Vagina (tissue), 2 donors: ENCODE measurements around the gene UBE4B.

ENCODE experiments used
- POLR2A ChIP-seq, 2 donors: fragments of 450-650 bp; IDR thresholded peaks; one replicate each; pipeline ENCODE4 v1.6.1; 2017; ENCODE audit warnings: antibody characterized with exemption in 2 of 2, mild to moderate bottlenecking in 2 of 2, moderate library complexity in 2 of 2
- POLR2AphosphoS5 ChIP-seq, 2 donors: sonication (generic); formaldehyde crosslinking; IDR thresholded peaks; one replicate each; pipeline ENCODE4 v1.9.0; 2017; ENCODE audit warnings: antibody characterized with exemption in 2 of 2, mild to moderate bottlenecking in 2 of 2, low read depth in 1 of 2; ENCODE audit not compliant: insufficient read depth in 1 of 2

DNA sequence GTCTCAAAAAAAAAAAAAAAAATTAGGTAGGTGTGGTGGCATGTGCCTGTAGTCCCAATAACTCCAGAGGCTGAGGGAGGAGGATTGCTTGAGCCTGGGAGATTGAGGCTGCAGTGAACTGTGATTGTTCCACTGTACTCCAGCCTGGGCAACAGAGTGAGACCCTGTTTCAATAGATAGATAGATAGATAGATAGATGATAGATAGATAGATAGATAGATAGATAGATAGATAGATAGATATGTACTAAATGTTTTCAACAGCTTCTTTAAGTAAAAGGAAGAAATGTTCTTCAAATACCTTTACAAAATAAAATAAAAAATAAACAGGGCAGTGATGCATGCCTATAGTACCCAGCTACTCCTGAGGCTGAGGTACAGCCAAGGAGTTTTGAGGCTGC lies 187.4 kb downstream of the UBE4B start:
- TF ChIP-seq POLR2AphosphoS5 (IDR thresholded peaks at IDR 0.05; ENCODE audit: insufficient read depth in 1 of 2, low read depth in 1 of 2) (no peak), POLR2A (IDR thresholded peaks at IDR 0.05) (no peak)
